Retinal pigment epithelial cell (primary cell): ENCODE measurements around the gene PPFIA4.
"Not testable (repeated sequence)": the region's sequence is repeated elsewhere in the genome, so short reads cannot be mapped to it uniquely, and the experiment has no call there.

Experiments
- DNase-seq: peaks from one replicate; pipeline ENCODE4 v3.0.0-alpha.2; 2010; ENCODE audit warnings: low read depth
- H3K4me3 ChIP-seq: 2 replicates; pipeline ENCODE4 v1.5.1; 2011; ENCODE audit warnings: mild to moderate bottlenecking, low read length, control low read depth, moderate library complexity
- CTCF ChIP-seq: conservative IDR thresholded peaks from 2 replicates; pipeline ENCODE4 v1.5.1; 2011; ENCODE audit warnings: low read depth, low read length, control low read depth, inconsistent platforms

PPFIA4 gene

GRCh38 chr1:203017692-203018091, 8.6 kb upstream of the PPFIA4 start:
- TF ChIP-seq CTCF, result no peak
- no peak overlapping the region for H3K4me3 ChIP-seq
- no peak for DNase-seq

- H3K4me3 ChIP-seq, DNase-seq: not testable (repeated sequence)
Measured at GRCh38 chr1:203022855-203023254, 3.4 kb upstream of the PPFIA4 start.

GRCh38 chr1:203025686-203026030, 633 bp upstream of the PPFIA4 start:
- no peak for TF ChIP-seq CTCF
- DNase-seq, result no peak
- no peak overlapping the region for H3K4me3 ChIP-seq

GRCh38 chr1:203026666-203027663, 674 bp downstream of the PPFIA4 start:
- TF ChIP-seq CTCF, result no peak
- peak overlapping the region; percentile 75 for H3K4me3 ChIP-seq
- DNase-seq, result no peak

- H3K4me3 ChIP-seq, result no peak overlapping the region
- no peak for DNase-seq
- no peak for TF ChIP-seq CTCF
Measured at GRCh38 chr1:203028067-203028783, 1.9 kb downstream of the PPFIA4 start.

- no peak for TF ChIP-seq CTCF
- no peak for DNase-seq
- no peak overlapping the region for H3K4me3 ChIP-seq
Measured at GRCh38 chr1:203028784-203029553, 2.7 kb downstream of the PPFIA4 start.

- peak; percentile 53 for TF ChIP-seq CTCF
- no peak overlapping the region for H3K4me3 ChIP-seq
- DNase-seq, result no peak
Measured at GRCh38 chr1:203031467-203031866, 5.2 kb downstream of the PPFIA4 start.
